Neural progenitor cell (in vitro differentiated cells): ENCODE results near the gene CDCA7L.

ENCODE experiments used
- EZH2 ChIP-seq: fragments of 200-600 bp; sonication (generic); IDR thresholded peaks from 2 replicates; pipeline ENCODE4 v1.6.1; 2017; ENCODE audit warnings: antibody characterized with exemption, mild to moderate bottlenecking, moderate library complexity
- TF ChIP-seq, protein P1 (sequence below): fragments of 200-600 bp; sonication (generic); IDR thresholded peaks from 2 replicates; pipeline ENCODE4 v1.5.1; 2017; ENCODE audit warnings: antibody characterized with exemption, mild to moderate bottlenecking

DNA sequence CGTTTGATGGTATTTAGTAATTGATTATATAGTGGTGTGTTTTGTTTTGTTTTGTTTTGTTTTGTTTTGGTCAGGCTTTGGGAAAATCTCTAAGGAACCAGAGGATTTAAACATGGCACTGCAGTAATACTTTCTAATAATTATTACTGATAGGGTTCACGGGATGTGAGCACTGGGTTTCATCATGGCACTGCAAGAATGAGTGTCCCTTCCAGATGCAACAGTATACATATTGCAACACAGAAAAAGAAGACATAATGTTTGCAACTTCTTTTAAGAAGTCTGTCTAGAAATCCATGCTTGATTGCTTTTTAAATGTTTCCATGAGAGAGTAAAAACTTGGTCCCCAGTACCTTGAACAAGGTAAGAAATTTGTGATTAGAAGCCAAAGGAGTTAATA, 2.2 kb upstream of the CDCA7L start:
- TF ChIP-seq, protein P1, sequence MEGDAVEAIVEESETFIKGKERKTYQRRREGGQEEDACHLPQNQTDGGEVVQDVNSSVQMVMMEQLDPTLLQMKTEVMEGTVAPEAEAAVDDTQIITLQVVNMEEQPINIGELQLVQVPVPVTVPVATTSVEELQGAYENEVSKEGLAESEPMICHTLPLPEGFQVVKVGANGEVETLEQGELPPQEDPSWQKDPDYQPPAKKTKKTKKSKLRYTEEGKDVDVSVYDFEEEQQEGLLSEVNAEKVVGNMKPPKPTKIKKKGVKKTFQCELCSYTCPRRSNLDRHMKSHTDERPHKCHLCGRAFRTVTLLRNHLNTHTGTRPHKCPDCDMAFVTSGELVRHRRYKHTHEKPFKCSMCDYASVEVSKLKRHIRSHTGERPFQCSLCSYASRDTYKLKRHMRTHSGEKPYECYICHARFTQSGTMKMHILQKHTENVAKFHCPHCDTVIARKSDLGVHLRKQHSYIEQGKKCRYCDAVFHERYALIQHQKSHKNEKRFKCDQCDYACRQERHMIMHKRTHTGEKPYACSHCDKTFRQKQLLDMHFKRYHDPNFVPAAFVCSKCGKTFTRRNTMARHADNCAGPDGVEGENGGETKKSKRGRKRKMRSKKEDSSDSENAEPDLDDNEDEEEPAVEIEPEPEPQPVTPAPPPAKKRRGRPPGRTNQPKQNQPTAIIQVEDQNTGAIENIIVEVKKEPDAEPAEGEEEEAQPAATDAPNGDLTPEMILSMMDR, result no peak
- TF ChIP-seq EZH2, result no peak
